ENCODE data around the gene PSMG3. TPM values are rescaled to one million over a fixed set of nuclear protein-coding genes. Genes with fewer than 3 reads are reported as not detected.

PSMG3 gene
- total RNA-seq, 1 donor from 2014 or later = 19.2 TPM

- peak; percentile 27 for DNase-seq
These were observed 9.9 kb upstream of the PSMG3 start for GRCh38 chr7:1579481-1580421.

- DNase-seq = no peak
These were observed 8.7 kb upstream of the PSMG3 start for GRCh38 chr7:1578513-1578912.

- no peak for DNase-seq
These were observed 6.9 kb upstream of the PSMG3 start for GRCh38 chr7:1576521-1577253.

DNA sequence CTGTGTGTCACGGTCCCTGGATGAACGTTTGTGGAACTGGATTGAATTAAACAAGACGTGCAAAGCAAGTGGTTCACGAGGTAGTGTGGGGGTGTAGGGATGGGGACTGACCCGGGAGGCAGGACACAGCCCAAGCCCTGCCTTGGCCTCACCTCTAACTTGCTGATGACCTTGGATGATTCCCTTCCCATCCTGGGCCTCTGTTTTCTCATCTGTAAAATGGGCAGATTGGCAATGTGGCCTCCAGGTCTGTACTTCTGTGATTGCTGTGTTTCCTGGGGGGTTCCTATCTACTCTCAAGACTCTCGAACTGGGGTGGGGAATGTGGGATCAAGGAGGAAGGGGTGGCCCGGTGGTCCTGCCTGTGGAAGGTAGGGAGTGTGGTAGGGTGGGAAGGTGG, 6.0 kb upstream of the PSMG3 start:
- DNase-seq = no peak

DNA sequence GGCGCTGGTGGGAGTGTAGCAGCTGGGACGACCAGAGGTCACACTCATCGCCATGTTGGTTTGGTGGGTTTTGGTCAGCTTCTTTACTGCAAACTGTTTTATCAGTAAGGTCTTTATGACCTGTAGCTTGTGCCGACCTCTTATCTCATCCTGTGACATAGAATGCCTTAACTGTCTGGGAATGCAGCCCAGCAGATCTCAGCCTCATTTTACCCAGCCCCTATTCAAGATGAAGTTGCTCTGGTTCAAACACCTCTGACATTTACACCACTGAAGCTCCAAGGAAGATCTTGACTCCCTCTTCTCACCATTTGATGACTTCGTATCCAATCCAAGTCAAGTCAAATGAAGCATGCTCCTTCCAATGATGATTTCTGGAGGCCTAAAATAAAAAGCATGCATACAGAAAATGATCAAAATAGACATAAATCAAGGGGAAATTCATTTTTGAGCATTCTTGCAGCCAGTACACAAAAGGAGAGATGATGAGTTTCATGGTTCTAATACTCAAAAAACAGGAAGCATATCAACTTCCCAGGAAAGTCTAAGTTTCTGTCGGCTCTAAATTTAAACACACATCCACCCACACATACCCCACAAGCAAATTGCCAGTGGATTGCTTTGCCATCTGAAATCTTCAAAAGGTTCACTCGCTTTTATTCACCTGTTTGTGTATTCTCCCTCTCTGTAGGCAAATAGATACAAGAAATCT, 2.4 kb upstream of the PSMG3 start:
- DNase-seq = no peak

DNA sequence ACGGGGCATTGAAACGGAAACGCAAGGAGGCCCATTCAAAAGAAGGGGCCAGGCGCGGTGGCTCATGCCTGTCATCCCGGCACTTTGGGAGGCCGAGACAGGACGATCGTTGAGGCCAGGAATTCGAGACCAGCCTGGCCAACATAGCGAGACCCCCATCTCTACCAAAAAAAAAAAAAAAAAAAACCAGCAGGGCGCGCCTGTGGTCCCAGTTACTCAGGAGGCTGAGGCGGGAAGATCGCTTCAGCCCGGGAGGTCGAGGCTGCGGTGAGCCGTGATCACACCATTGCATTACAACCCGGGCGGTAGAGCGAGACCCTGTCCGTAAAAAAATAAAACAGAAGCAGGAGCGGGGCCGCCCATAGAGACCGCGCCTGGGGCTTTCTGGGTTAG, 396 bp downstream of the PSMG3 start:
- no peak for DNase-seq

GRCh38 chr7:1569016-1569415, 816 bp downstream of the PSMG3 start:
- DNase-seq = no peak

DNA sequence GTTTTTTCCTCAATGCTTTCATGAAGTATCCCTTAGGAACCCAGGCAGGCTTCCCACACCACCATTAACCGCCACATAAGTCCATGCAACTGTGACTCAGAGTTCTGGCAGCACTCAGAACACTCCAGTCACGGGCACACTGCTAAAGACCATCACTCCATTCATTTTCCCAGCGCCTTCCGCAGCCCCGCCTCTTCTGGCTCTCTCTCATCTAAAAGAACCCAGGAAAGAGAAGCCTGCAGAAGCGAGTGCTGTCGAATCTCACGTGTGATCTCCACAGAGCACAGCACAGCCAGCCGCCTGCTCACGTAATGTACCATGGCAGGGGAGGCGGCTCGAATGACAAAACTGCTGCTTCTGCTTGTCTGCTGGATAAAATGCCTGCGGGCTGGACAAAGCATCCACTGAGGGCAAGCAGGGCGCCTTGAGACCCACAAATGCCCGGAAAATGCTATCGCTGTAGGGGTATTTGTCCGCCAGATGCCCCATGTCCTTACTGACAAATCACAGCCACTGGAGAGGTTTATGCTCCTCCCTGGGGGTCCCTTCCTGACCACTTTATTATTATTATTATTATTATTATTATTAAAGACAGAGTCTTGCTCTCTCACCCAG, 1.8 kb downstream of the PSMG3 start:
- peak; percentile 59 for DNase-seq

DNA sequence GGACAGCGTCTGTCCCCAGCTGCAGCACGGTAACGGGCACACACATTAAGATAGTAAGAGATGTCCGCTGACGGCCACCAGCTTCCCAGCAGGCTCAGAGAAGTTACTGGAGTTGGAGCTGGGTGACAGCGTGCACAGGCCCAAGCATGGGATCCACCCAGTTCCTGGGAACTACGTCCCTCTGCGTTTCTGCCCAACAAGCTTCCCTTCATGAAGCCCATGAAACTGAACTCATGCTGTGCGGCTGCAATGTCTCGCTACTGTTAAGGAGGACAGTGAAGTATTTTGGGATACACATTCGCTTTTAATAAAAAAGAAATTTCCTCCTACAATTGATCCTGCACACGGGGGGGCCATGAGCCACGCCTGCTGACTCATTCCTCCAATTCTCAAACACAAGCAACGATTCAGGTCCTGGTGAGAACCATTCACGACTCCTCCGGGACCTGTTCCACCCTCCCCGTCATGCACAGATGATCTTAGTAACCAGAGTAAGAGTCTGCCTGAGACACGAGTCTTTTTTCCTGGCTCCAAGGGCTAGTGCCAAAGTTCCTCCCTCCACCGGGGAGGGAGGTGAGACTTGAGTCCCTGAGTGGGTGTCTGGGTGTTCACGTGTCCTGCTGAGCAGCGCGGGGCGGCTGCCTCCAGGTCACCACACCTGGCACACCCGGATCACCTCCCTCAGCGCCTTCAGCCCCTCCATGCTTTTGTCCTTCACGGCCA, 2.6 kb downstream of the PSMG3 start:
- DNase-seq = no peak

- no peak for DNase-seq
These were observed 3.2 kb downstream of the PSMG3 start for GRCh38 chr7:1566687-1567048.

- no peak for DNase-seq
These were observed 5.2 kb downstream of the PSMG3 start for GRCh38 chr7:1564603-1565022.

- DNase-seq = no peak
These were observed 5.7 kb downstream of the PSMG3 start for GRCh38 chr7:1563981-1564602.

DNA sequence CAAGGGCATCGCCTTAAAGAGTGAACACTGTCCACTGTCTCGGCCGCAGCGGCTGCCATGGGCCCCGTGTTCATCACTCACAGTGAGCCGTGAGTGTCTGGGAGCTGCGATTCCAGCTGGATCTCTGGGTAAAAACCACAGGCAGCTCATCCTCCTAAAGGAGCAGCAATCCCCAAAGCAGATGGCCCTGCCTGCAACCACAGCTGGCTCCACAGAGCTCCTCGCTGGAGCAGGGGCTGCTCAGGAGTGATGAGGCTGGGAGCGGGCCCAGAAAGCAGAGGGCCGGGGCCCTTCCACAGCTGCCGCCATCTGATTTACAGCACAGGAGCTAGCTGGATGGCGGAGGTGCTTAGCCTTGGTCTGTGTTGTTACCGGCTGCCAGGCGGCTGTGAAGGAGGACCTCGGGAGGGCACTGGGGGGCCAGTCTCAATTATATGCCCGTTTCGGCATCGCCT, 7.2 kb downstream of the PSMG3 start:
- DNase-seq = no peak

DNA sequence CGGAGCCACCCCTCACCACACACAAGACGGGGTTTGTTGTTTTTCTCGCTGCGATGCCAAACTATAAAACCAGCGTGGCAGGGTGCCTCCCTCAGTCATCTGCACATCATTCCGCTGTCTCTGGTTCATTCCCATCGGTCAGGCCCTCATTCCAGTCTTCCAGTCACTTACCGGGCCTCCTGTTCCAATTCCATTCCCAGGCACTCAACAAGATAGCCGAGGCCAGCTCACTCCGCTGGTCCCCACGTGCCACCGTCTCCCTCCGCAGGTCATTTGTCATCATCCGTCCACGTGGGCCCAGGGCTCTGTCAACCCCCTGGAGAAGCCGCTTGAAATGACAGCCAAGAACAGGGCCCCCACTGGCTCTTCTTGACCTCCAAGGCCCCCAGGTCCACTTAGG, 7.7 kb downstream of the PSMG3 start:
- DNase-seq = no peak

DNA sequence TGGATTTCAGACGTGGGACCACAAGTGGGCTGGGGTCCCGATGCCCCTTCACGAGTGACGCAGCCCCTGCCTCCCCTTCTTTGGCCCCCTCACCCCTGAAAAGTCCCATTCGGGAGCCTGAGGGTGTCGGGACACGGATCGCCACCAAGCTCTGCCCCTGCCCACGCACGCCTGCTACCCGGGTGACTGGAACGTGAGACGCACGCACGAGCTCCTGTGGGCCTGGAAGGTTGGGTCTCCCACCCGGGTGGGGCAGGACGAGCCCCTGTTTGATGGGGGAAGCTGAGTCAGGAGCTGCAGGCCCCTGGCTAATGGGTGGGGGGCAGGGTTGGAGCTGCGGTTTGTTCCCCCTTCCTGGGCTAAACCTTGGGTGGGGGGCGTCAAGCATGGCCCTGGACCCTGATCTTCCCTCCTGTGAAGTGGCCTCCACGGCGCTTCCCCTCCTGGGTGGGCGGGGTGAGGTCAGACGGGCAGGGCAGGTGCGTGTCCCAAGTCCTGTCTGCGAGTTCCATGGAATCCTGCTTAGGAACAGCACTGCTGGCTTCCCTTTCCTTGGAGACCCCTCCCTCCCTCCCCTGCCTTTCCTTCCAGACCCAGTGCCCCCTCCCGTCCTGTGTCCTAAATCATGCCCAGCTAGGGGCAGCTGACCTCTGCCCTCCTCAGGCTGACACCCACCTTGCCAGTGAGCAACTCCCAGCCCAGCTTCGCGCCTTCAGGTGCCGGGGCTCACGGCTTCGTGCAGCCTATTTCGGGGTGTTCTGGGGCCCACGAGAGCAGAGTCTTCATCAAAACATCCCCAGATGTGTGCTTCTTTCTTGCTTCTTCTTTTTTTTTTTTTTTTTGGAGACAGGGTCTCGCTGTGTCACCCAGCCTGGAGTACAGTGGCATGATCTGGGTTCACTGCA, 8.5 kb downstream of the PSMG3 start:
- DNase-seq = no peak

GRCh38 chr7:1560620-1561031, 9.2 kb downstream of the PSMG3 start:
- no peak for DNase-seq

DNA sequence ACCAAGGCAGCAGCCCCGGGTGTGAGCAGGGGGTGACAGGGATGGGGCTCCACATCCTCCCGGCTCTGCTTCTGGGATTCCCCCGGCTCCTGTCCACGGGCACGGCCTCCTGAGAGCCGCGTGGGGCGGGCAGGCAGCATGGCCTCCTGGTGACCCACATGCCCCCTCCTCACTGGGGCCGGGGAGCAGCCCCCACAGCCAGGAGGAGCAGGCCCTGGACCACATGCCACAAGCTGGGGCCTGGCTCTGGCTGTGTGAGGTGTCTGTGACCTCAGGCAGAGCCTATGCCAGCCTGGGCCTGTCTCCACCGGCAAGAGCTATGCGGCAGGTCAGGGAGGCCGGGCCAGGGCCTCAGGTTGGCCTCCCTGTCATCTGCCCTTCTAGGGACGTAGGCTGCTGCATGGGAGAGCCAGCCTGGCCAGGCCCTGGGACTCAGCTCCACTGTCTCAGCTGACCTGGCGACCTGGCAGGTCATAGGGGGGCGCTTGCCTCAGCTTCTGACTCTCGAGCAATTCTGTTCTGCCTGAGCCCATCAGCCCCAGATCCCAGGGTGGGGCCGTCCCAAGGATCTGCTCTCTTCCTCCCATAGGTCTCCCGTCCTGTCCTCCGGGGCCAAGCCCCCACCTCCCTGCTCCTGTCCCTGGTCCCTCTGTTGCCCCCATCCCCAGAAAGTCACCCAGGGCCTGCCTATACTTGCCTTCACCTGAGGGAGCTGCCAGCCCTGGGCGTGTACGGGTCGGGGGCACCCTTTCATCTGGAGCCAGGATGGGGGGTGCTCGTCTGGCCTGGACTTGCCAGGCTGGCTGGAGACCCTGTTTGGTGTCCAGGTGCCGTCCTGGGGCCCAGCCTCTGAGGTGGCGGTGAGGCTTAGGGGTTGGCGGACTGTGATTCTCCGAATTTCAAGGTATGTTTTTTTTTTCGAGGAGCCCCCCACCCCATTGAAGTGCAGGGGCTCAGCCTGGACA, 9.9 kb downstream of the PSMG3 start:
- DNase-seq = no peak

- no peak for DNase-seq
These were observed 10.8 kb downstream of the PSMG3 start for GRCh38 chr7:1558841-1559625.
